HG03378 (cell line): ENCODE measurements around the gene AMIGO2.
A peak's percentile ranks its signal among the peaks of the same experiment; 100 is the strongest.
"Not testable (repeated sequence)": the region's sequence is repeated elsewhere in the genome, so short reads cannot be mapped to it uniquely, and the experiment has no call there.

Experiments
- ATAC-seq: cut with Tn5 transposase; IDR thresholded peaks from one replicate; pipeline ENCODE4 v1.9.1; 2021; ENCODE audit warnings: mild to moderate bottlenecking, moderate library complexity; ENCODE audit not compliant: unreplicated experiment

AMIGO2 gene, protein sequence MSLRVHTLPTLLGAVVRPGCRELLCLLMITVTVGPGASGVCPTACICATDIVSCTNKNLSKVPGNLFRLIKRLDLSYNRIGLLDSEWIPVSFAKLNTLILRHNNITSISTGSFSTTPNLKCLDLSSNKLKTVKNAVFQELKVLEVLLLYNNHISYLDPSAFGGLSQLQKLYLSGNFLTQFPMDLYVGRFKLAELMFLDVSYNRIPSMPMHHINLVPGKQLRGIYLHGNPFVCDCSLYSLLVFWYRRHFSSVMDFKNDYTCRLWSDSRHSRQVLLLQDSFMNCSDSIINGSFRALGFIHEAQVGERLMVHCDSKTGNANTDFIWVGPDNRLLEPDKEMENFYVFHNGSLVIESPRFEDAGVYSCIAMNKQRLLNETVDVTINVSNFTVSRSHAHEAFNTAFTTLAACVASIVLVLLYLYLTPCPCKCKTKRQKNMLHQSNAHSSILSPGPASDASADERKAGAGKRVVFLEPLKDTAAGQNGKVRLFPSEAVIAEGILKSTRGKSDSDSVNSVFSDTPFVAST

GRCh38 chr12:47079468-47079980, at the start of gene AMIGO2, which contains the start of gene PCED1B:
Gene AMIGO2 (minus strand): TSS chr12:47079959. CDS start chr12:47079002, 957 bp downstream.
Gene PCED1B (plus strand): TSS chr12:47079621. CDS start chr12:47235064, 155,443 bp downstream.
- peak; percentile 61 for ATAC-seq

- no peak for ATAC-seq
These were observed 46.5 kb upstream of the AMIGO2 start for GRCh38 chr12:47126246-47126645.

DNA sequence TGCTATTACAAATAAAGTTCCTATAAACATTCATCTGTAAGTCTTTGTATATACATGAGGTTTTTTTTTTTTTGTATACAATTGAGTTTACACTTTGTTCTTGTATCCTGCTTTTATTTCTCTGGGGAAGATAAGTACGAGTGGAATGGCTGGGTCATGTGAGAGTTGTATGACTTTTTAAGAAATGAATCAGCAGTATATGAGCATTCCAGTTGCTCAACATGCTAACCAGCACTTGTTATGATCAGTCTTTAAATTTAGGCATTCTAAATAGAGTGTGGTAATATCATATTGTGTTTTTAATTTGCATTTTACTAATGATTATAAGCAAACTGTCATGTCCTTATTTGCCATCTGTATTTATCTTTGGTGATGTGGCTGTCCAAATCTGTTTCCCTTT, 44.7 kb upstream of the AMIGO2 start:
- ATAC-seq, result no peak

- no peak for ATAC-seq
These were observed 44.0 kb upstream of the AMIGO2 start for GRCh38 chr12:47123730-47124129.

- no peak for ATAC-seq
These were observed 42.8 kb upstream of the AMIGO2 start for GRCh38 chr12:47122602-47123001.

GRCh38 chr12:47121146-47121545, 41.4 kb upstream of the AMIGO2 start:
- no peak for ATAC-seq

- ATAC-seq, result no peak
These were observed 41.0 kb upstream of the AMIGO2 start for GRCh38 chr12:47120736-47121135.

- not testable (repeated sequence) for ATAC-seq
These were observed 37.5 kb upstream of the AMIGO2 start for GRCh38 chr12:47117305-47117704.

DNA sequence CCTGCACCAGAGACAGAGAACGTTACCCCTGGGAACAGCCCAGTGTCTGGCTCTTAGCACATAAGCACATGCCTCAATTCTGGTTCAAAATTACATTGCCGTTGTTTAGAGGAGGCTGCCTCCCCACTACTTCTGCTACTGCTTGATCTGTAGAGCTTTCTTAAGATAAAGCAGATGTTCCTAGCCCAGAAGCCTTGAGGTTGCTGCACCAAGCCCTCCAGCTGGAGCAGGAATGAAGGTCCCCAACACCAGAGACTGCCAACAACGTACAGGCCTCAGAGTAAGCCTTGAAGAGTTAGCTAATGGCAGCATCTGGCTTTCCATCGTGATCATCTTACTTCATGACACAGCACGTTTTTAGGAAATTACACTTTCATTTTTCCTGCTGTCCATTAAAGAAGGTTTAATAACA, 34.7 kb upstream of the AMIGO2 start:
- ATAC-seq, result no peak

- ATAC-seq, result no peak
These were observed 32.9 kb upstream of the AMIGO2 start for GRCh38 chr12:47112679-47113078.

DNA sequence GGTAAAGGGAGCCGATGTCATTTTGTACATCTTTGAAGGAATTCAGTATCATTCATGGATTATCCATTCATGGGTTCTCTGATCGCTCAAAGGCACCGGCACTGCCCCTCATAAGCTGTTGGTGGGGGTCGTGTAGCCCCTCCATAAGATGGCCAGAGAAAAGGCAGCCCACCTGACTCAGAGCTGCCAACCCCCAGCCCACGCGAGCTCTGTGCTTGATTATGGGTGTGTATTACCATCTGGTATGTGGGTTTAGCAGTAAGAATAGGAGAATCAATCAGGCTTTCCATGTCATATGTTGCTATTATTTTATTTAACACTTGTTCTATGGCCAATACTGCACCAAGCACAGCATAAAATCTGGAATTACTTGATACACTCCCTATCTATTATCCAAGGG, 32.1 kb upstream of the AMIGO2 start:
- ATAC-seq, result no peak

GRCh38 chr12:47111392-47111778, 31.6 kb upstream of the AMIGO2 start:
- no peak for ATAC-seq

DNA sequence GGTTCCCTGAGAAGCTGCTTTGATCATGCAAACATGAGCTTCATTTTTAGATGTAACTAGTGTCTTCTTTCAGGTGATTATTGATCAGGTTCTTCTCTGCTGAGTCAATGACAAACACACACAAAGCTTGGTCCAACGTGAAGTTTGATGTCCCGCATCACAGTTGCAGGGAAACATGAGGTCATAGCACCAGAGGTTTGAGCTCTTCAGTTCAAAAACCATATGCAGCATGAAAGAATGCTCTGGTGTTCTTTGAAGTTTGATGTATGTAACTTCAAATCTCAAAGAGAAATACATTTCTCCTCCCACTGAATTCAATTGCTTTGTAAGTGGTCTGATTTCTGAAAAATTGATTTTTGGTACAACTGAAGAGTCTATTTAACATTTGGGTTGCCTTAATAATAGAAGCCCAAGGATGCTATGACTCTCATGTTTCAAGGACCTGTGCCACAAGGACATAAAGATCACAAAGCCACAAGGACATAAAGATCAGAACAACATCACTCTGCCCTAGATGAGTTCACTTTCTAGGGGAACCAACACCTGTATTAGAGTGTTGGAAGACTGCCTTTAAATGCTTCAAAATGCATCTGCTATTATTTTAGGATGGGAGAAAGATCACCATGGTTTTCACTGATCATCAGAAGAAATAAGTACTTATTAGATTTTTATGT, 31.1 kb upstream of the AMIGO2 start:
- ATAC-seq, result no peak

DNA sequence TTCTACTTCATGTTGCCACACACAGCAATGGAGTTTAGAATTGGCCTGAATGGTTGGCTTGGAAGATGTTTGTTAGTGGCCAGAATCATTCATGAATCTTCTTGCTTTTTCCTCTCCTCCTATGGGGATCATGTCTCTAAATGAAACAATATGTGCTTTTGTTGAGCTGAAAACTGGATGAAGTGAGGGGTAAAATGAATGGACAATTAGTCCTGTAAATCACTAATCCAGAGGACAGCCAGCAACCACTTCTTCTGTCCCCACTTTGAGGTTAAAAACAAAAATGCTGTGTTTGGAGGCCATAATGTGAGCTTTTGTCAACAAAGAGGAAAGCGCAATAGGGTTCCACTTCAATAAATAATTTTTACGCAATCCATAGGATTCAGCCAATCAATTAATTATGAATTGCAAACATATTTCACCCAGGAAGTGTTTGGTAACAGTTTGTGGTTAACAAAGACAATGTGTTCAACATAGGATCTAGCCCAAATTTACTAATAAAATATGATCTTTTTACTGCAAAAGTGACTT, 30.3 kb upstream of the AMIGO2 start:
- ATAC-seq, result no peak

DNA sequence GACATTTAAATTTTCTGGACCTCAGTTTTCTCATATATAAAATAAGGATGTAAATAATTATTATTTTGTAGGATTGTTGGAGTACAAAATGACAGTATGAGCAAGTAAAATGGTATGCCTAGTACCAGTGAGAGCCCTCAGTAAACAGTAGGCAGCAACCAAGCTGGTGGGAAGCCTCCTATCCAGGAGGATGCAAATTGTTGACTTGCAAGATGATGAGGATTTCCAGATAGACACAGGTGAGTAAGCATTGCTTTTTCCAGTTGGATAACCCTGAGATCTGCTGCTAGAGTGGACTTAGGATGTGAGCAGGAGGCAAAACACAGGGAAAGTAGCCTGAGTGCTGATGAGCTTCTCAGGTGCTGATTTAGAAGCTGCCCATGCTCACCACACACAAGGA, 28.2 kb upstream of the AMIGO2 start:
- ATAC-seq, result no peak

GRCh38 chr12:47107446-47107845, 27.7 kb upstream of the AMIGO2 start:
- ATAC-seq, result no peak

DNA sequence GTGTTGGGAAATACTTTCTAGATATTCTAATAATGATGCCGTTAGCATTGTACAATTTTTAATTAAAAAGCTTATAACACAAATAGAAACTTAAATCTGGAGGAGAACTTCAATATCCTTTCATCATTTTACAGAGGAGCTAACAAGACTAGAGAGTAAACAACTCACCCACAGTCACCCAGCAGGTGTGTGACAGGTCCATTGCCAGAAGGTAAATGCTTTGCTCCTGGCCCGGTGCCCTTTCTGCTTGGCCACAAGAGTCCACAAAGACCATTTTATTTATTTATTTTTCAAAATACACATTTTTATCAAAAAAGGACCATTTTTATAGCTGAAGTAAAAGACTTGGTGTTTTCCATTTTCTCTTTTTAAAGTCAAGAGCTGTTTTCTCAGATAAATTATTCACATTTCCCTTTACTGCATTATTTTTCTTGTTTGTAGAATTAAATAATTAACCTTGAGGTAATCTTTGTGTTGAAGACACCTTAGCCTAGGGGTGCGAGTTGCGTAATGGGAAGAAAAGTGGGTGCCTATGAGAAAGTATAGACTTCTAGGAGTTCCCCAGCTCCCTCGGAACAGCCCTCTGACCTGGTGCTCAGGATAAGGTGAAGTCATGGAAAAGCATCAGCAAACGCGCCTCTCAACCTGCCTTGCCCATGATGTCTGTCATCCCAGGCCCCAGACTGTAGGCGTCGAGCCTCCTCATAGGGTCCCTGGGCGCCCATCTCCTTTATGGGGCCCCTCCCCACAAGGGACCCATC, 26.3 kb upstream of the AMIGO2 start:
- no peak for ATAC-seq

- ATAC-seq, result no peak
These were observed 23.3 kb upstream of the AMIGO2 start for GRCh38 chr12:47102845-47103651.

DNA sequence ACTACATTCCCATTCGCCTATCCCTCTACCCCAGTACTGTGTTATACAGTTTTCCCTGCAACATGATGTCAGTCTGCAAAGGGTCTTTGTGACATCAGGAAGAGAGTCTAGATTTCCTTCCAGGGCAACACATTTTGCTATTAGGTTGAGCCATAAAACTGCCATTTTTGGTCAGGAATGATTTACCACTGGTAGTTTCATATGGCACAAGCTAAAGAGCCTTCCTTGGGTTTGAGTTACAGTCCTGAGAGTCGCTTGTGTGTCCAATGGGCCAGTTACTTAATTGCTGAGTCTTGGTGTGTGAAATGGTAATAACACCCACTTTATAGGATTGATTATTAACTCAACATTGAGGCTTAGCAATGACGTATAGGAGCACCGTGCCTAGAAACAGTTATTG, 22.6 kb upstream of the AMIGO2 start:
- ATAC-seq, result no peak

GRCh38 chr12:47100160-47100559, 20.4 kb upstream of the AMIGO2 start:
- no peak for ATAC-seq
